Prostate gland (tissue), 2 donors: ENCODE data around the gene PALS1. TPM values are rescaled to one million over a fixed set of nuclear protein-coding genes. Genes with fewer than 3 reads are reported as not detected.

ENCODE experiments used
- DNase-seq: peaks from one replicate; pipeline ENCODE4 v3.0.0-alpha.2; 2019; ENCODE audit warnings: low spot score
- H3K27ac ChIP-seq, 2 donors: fragments of 200-600 bp; sonication (generic); 2 replicates each; pipeline ENCODE4 v1.5.1; 2017 to 2019
- H3K27me3 ChIP-seq: fragments of 200-600 bp; sonication (generic); replicated peaks from 2 replicates; pipeline ENCODE4 v1.5.1; 2019; ENCODE audit not compliant: insufficient read depth
- H3K36me3 ChIP-seq, 2 donors: fragments of 200-600 bp; sonication (generic); 1 replicate in 1 of 2; 2 replicates in 1 of 2; pipeline versions ENCODE4 v1.5.1 to v1.8.1; 2017 to 2019
- H3K4me1 ChIP-seq: fragments of 200-600 bp; sonication (generic); replicated peaks from 2 replicates; pipeline ENCODE4 v1.5.1; 2019
- H3K4me3 ChIP-seq, 2 donors: fragments of 200-600 bp; sonication (generic); 2 replicates each; pipeline ENCODE4 v1.5.1; 2017 to 2019
- H3K9me3 ChIP-seq: fragments of 200-600 bp; sonication (generic); 2 replicates; pipeline ENCODE4 v1.5.1; 2017
- CTCF ChIP-seq, 4 experiments: fragments of 200-600 bp in 2 of 4; fragments of 450-650 bp in 2 of 4; sonication (generic) in 2 of 4; IDR thresholded peaks; 1 replicate in 3 of 4; 2 replicates in 1 of 4; pipeline ENCODE4 v1.5.1; 2016 to 2019; ENCODE audit warnings: antibody characterized with exemption in 4 of 4, mild to moderate bottlenecking in 2 of 4, moderate library complexity in 2 of 4
- POLR2A ChIP-seq: fragments of 450-650 bp; IDR thresholded peaks from one replicate; pipeline ENCODE4 v1.6.1; 2016; ENCODE audit warnings: antibody characterized with exemption, mild to moderate bottlenecking
- POLR2AphosphoS5 ChIP-seq: sonication (generic); formaldehyde crosslinking; IDR thresholded peaks from one replicate; pipeline ENCODE4 v1.6.1; 2017; ENCODE audit warnings: antibody characterized with exemption
- WGBS: methylation state at CpG from one replicate; pipeline ENCODE4 v1.1.5; 2018; 5-methylcytosine and 5-hydroxymethylcytosine counted together
- intact Hi-C: fragments of 100-400 bp; cut with DNase I; formaldehyde crosslinking; loops from one replicate; pipeline ENCODE4 v1.14.2; 2022
- total RNA-seq, 2 donors: library from RNA; depleted of rRNA; stranded (reverse); fragments of >200 nt; gene quantifications; one replicate each; pipeline ENCODE4 v1.1.0, GENCODE V29; 2016

The PALS1 gene
- total RNA-seq, 2 donors from 2014 or later = 22.3 to 36.5 TPM

- no peak for DNase-seq
- Histone ChIP-seq H3K36me3 (no peaks in the 10 kb centered on the region), H3K4me3 (no peak overlapping the region), H3K27ac (peak overlapping the region in 1 of 2 donors; percentile 51), H3K9me3 (no peaks in the 10 kb centered on the region), H3K4me1 (peaks cover 5% of the 10 kb centered on the region), H3K27me3 (no peaks in the 10 kb centered on the region)
- TF ChIP-seq POLR2A = no peak
- intact Hi-C loops = no loop called here
- WGBS = 74% methylated on average over 2 of the region's 2 CpGs
Observed at GRCh38 chr14:67253076-67253635, 11.9 kb downstream of the PALS1 start.

- 69% methylated on average over 3 of the region's 3 CpGs for WGBS
Observed at GRCh38 chr14:67257906-67258305, 16.7 kb downstream of the PALS1 start.

GRCh38 chr14:67260965-67261364 is 19.7 kb downstream of the PALS1 start:
- Histone ChIP-seq H3K9me3 (no peaks in the 10 kb centered on the region), H3K27ac (no peak overlapping the region), H3K27me3 (no peaks in the 10 kb centered on the region), H3K4me3 (no peak overlapping the region), H3K36me3 (no peaks in the 10 kb centered on the region), H3K4me1 (no peaks in the 10 kb centered on the region)
- TF ChIP-seq CTCF (IDR thresholded peaks at IDR 0.05) = no peak
- TF ChIP-seq POLR2AphosphoS5 = no peak
- 83% methylated on average over 1 of the region's 1 CpG for WGBS
- intact Hi-C loops = no loop called here
- DNase-seq = no peak

More at GRCh38 chr14:67257906-67258305, 16.7 kb downstream of the PALS1 start:
- no peak for TF ChIP-seq POLR2A
- no peak for TF ChIP-seq POLR2AphosphoS5
- TF ChIP-seq CTCF (IDR thresholded peaks at IDR 0.05) = no peak
- DNase-seq = no peak
- intact Hi-C loops = no loop called here
- Histone ChIP-seq H3K4me3 (no peak overlapping the region), H3K36me3 (no peaks in the 10 kb centered on the region), H3K4me1 (no peaks in the 10 kb centered on the region), H3K9me3 (no peaks in the 10 kb centered on the region), H3K27ac (no peak overlapping the region), H3K27me3 (no peaks in the 10 kb centered on the region)

GRCh38 chr14:67263499-67264149 is 22.4 kb downstream of the PALS1 start:
- WGBS = 82% methylated on average over 5 of the region's 5 CpGs
- Histone ChIP-seq H3K36me3 (no peaks in the 10 kb centered on the region), H3K4me1 (no peaks in the 10 kb centered on the region)

GRCh38 chr14:67265131-67265530 is 23.9 kb downstream of the PALS1 start:
- TF ChIP-seq POLR2A (no peak), CTCF (IDR thresholded peaks at IDR 0.05) (no peak), POLR2AphosphoS5 (no peak)
- intact Hi-C loops = no loop called here
- Histone ChIP-seq H3K9me3 (no peaks in the 10 kb centered on the region), H3K4me3 (no peak overlapping the region), H3K27ac (no peak overlapping the region), H3K4me1 (no peaks in the 10 kb centered on the region), H3K27me3 (no peaks in the 10 kb centered on the region), H3K36me3 (no peaks in the 10 kb centered on the region)
- 76% methylated on average over 2 of the region's 2 CpGs for WGBS
- DNase-seq = no peak

More at GRCh38 chr14:67263499-67264149, 22.4 kb downstream of the PALS1 start:
- intact Hi-C loops = no loop called here
- no peak overlapping the region for H3K4me3 ChIP-seq
- TF ChIP-seq POLR2A (no peak), POLR2AphosphoS5 (no peak), CTCF (IDR thresholded peaks at IDR 0.05) (no peak)
- no peaks in the 10 kb centered on the region for H3K27me3 ChIP-seq
- H3K27ac ChIP-seq = no peak overlapping the region
- no peak for DNase-seq
- H3K9me3 ChIP-seq = no peaks in the 10 kb centered on the region
